Neural progenitor cell (in vitro differentiated cells): ENCODE results near the gene KCNQ1. TPM values are rescaled to one million over a fixed set of nuclear protein-coding genes. Genes with fewer than 3 reads are reported as not detected.

Experiments used
- DNase-seq: peaks from one replicate; pipeline ENCODE4 v3.0.0-alpha.2; 2016; ENCODE audit warnings: low spot score
- H2AFZ ChIP-seq: fragments of 200-600 bp; sonication (generic); replicated peaks from 2 replicates; pipeline ENCODE4 v1.6.1; 2016; ENCODE audit warnings: antibody characterized with exemption
- H3F3A ChIP-seq: fragments of 200-600 bp; sonication (generic); 2 replicates; pipeline ENCODE4 v1.6.1; 2016; ENCODE audit warnings: antibody characterized with exemption, low read depth
- H3K27ac ChIP-seq: fragments of 200-600 bp; sonication (generic); 2 replicates; pipeline ENCODE4 v1.5.1; 2016; ENCODE audit warnings: mild to moderate bottlenecking
- H3K27me3 ChIP-seq: fragments of 200-600 bp; sonication (generic); 2 replicates; pipeline ENCODE4 v1.6.1; 2016; ENCODE audit warnings: mild to moderate bottlenecking, moderate library complexity
- H3K36me3 ChIP-seq: fragments of 200-600 bp; sonication (generic); 2 replicates; pipeline ENCODE4 v1.5.1; 2016
- H3K4me1 ChIP-seq: fragments of 200-600 bp; sonication (generic); 2 replicates; pipeline ENCODE4 v1.6.1; 2016; ENCODE audit warnings: mixed run types
- H3K4me2 ChIP-seq: fragments of 200-600 bp; sonication (generic); 2 replicates; pipeline ENCODE4 v1.6.1; 2016
- H3K4me3 ChIP-seq: fragments of 200-600 bp; sonication (generic); 2 replicates; pipeline ENCODE4 v1.5.1; 2016
- H3K79me2 ChIP-seq: fragments of 200-600 bp; sonication (generic); 2 replicates; pipeline ENCODE4 v1.6.1; 2016; ENCODE audit warnings: low read depth
- H3K9ac ChIP-seq: fragments of 200-600 bp; sonication (generic); 2 replicates; pipeline ENCODE4 v1.6.1; 2016
- H3K9me3 ChIP-seq: fragments of 200-600 bp; sonication (generic); 2 replicates; pipeline ENCODE4 v1.5.1; 2016; ENCODE audit warnings: low read depth
- H4K20me1 ChIP-seq: fragments of 200-600 bp; sonication (generic); 2 replicates; pipeline ENCODE4 v1.6.1; 2016; ENCODE audit warnings: low read depth
- H3K27ac Mint-ChIP-seq: 3 replicates; pipeline ENCODE4 v1.8.0; 2021; ENCODE audit warnings: mixed read lengths
- H3K27me3 Mint-ChIP-seq: 2 replicates; pipeline ENCODE4 v1.8.0; 2022; ENCODE audit warnings: low read depth, mild to moderate bottlenecking, inconsistent platforms, moderate library complexity, mixed read lengths; ENCODE audit not compliant: insufficient read depth
- H3K36me3 Mint-ChIP-seq: 3 replicates; pipeline ENCODE4 v1.8.0; 2021; ENCODE audit warnings: mixed read lengths
- H3K4me1 Mint-ChIP-seq: 3 replicates; pipeline ENCODE4 v1.8.0; 2021; ENCODE audit warnings: mixed read lengths
- H3K4me3 Mint-ChIP-seq: 3 replicates; pipeline ENCODE4 v1.8.0; 2021; ENCODE audit warnings: mild to moderate bottlenecking, moderate library complexity, mixed read lengths
- H3K9me3 Mint-ChIP-seq: 3 replicates; pipeline ENCODE4 v1.8.0; 2020; ENCODE audit warnings: mixed read lengths
- CTCF ChIP-seq: fragments of 200-600 bp; sonication (generic); IDR thresholded peaks from 2 replicates; pipeline ENCODE4 v1.5.1; 2017; ENCODE audit warnings: antibody characterized with exemption, mild to moderate bottlenecking
- EZH2 ChIP-seq: fragments of 200-600 bp; sonication (generic); IDR thresholded peaks from 2 replicates; pipeline ENCODE4 v1.6.1; 2017; ENCODE audit warnings: antibody characterized with exemption, mild to moderate bottlenecking, moderate library complexity
- EZH2phosphoT487 ChIP-seq: fragments of 200-600 bp; sonication (generic); IDR thresholded peaks from 2 replicates; pipeline ENCODE4 v1.6.1; 2017; ENCODE audit warnings: antibody characterized with exemption
- total RNA-seq: library from RNA; depleted of rRNA; stranded (reverse); fragments of >200 nt; gene quantifications from 2 replicates; pipeline ENCODE4 v1.2.3, GENCODE V29; 2015; ENCODE audit warnings: low replicate concordance

The KCNQ1 gene
- total RNA-seq, 1 donor from 2014 or later: 0.11 TPM

- Histone ChIP-seq H3F3A (no peaks in the 10 kb centered on the region), H3K27me3 (peaks cover 99% of the 10 kb centered on the region), H3K9ac (no peak overlapping the region), H3K4me2 (no peak overlapping the region), H3K9me3 (peaks cover 6% of the 10 kb centered on the region), H3K36me3 (no peaks in the 10 kb centered on the region), H3K79me2 (no peaks in the 10 kb centered on the region), H3K4me1 (no peaks in the 10 kb centered on the region), H3K27ac (no peak overlapping the region), H2AFZ (no peak overlapping the region), H4K20me1 (no peaks in the 10 kb centered on the region), H3K4me3 (no peak overlapping the region)
- TF ChIP-seq EZH2 (no peak), CTCF (no peak), EZH2phosphoT487 (no peak)
- no peaks in the 10 kb centered on the region for H3K4me1 Mint-ChIP-seq
- no peak overlapping the region for H3K4me3 Mint-ChIP-seq
- H3K27me3 Mint-ChIP-seq: peaks cover 3% of the 10 kb centered on the region
- peaks cover 29% of the 10 kb centered on the region for H3K9me3 Mint-ChIP-seq
- no peak overlapping the region for H3K27ac Mint-ChIP-seq
- DNase-seq: no peak
- peaks cover 3% of the 10 kb centered on the region for H3K36me3 Mint-ChIP-seq
Measured at GRCh38 chr11:2593393-2593950, 148.7 kb downstream of the KCNQ1 start.

GRCh38 chr11:2594267-2594666 is 149.5 kb downstream of the KCNQ1 start:
- Histone ChIP-seq H3K79me2 (no peaks in the 10 kb centered on the region), H3K27ac (no peak overlapping the region), H3F3A (no peaks in the 10 kb centered on the region), H4K20me1 (no peaks in the 10 kb centered on the region), H2AFZ (no peak overlapping the region), H3K9ac (no peak overlapping the region), H3K9me3 (peaks cover 6% of the 10 kb centered on the region), H3K27me3 (peaks cover 99% of the 10 kb centered on the region), H3K36me3 (no peaks in the 10 kb centered on the region), H3K4me3 (no peak overlapping the region), H3K4me1 (no peaks in the 10 kb centered on the region), H3K4me2 (no peak overlapping the region)
- H3K27me3 Mint-ChIP-seq: peaks cover 3% of the 10 kb centered on the region
- no peaks in the 10 kb centered on the region for H3K4me1 Mint-ChIP-seq
- peaks cover 3% of the 10 kb centered on the region for H3K36me3 Mint-ChIP-seq
- no peak overlapping the region for H3K27ac Mint-ChIP-seq
- no peak overlapping the region for H3K4me3 Mint-ChIP-seq
- no peak for DNase-seq
- TF ChIP-seq EZH2: no peak
- TF ChIP-seq EZH2phosphoT487: no peak
- no peak for TF ChIP-seq CTCF
- peaks cover 36% of the 10 kb centered on the region for H3K9me3 Mint-ChIP-seq

GRCh38 chr11:2595204-2595603 is 150.4 kb downstream of the KCNQ1 start:
- Mint-ChIP-seq H3K4me3 (no peak overlapping the region), H3K9me3 (peaks cover 43% of the 10 kb centered on the region), H3K27me3 (peaks cover 3% of the 10 kb centered on the region), H3K27ac (no peak overlapping the region), H3K4me1 (peaks cover 3% of the 10 kb centered on the region), H3K36me3 (peaks cover 3% of the 10 kb centered on the region)
- Histone ChIP-seq H3K9ac (no peak overlapping the region), H3K27ac (no peak overlapping the region), H3K4me1 (no peaks in the 10 kb centered on the region), H4K20me1 (no peaks in the 10 kb centered on the region), H3K4me2 (no peak overlapping the region), H3K9me3 (peaks cover 6% of the 10 kb centered on the region), H2AFZ (no peak overlapping the region), H3K79me2 (no peaks in the 10 kb centered on the region), H3K27me3 (peaks cover 99% of the 10 kb centered on the region), H3F3A (no peaks in the 10 kb centered on the region), H3K36me3 (no peaks in the 10 kb centered on the region), H3K4me3 (no peak overlapping the region)
- DNase-seq: no peak
- TF ChIP-seq EZH2 (no peak), EZH2phosphoT487 (no peak)

- Histone ChIP-seq H3K27ac (no peak overlapping the region), H3K4me1 (no peaks in the 10 kb centered on the region), H3K9me3 (peaks cover 6% of the 10 kb centered on the region), H3K9ac (no peak overlapping the region), H4K20me1 (no peaks in the 10 kb centered on the region), H3K27me3 (peaks cover 99% of the 10 kb centered on the region), H3K79me2 (no peaks in the 10 kb centered on the region), H3K36me3 (no peaks in the 10 kb centered on the region), H3K4me3 (no peak overlapping the region), H2AFZ (no peak overlapping the region), H3K4me2 (no peak overlapping the region), H3F3A (no peaks in the 10 kb centered on the region)
- DNase-seq: no peak
- peaks cover 46% of the 10 kb centered on the region for H3K9me3 Mint-ChIP-seq
- no peak overlapping the region for H3K4me3 Mint-ChIP-seq
- peaks cover 7% of the 10 kb centered on the region for H3K27me3 Mint-ChIP-seq
- H3K4me1 Mint-ChIP-seq: peaks cover 3% of the 10 kb centered on the region
- TF ChIP-seq CTCF (no peak), EZH2 (no peak), EZH2phosphoT487 (no peak)
- no peak overlapping the region for H3K27ac Mint-ChIP-seq
- H3K36me3 Mint-ChIP-seq: no peaks in the 10 kb centered on the region
Measured at GRCh38 chr11:2599561-2600189, 154.9 kb downstream of the KCNQ1 start.
